H1 (cell line): ENCODE data around the gene ARHGEF3. TPM values are rescaled to one million over a fixed set of nuclear protein-coding genes. Genes with fewer than 3 reads are reported as not detected.

Experiments
- CTCF ChIA-PET: fragments of 300-600 bp; sonication (Branson Sonifier 250); formaldehyde crosslinking; loops from one replicate; lab custom pipeline; 2021; ENCODE audit not compliant: partially characterized antibody; lab: Charles Lee
- POLR2A ChIA-PET: fragments of 300-600 bp; sonication (Branson Sonifier 250); formaldehyde crosslinking; loops from one replicate; lab custom pipeline; 2021; ENCODE audit warnings: inconsistent platforms; ENCODE audit not compliant: partially characterized antibody; lab: Charles Lee
- DNase-seq, 2 experiments: peaks; one replicate each; pipeline versions ENCODE4 v3.0.0 to v3.0.0-alpha.2; 2010 to 2022; ENCODE audit warnings: low spot score in 2 of 2, low read depth in 1 of 2, mixed read lengths in 1 of 2
- FAIRE-seq: peaks from 2 replicates; lab custom pipeline; 2011; peaks lifted over from hg19 to GRCh38; lab: Jason Lieb, UNC
- H2AFZ ChIP-seq: 2 replicates; pipeline ENCODE4 v1.8.1; 2012; ENCODE audit warnings: low read length, inconsistent platforms
- H2AK5ac ChIP-seq: 2 replicates; pipeline ENCODE4 v1.6.1; 2013; ENCODE audit warnings: low read depth, low read length
- H2BK120ac ChIP-seq: replicated peaks from 2 replicates; pipeline ENCODE3; 2013; ENCODE audit warnings: low read depth, low read length, inconsistent platforms
- H2BK12ac ChIP-seq: 2 replicates; pipeline ENCODE4 v1.6.1; 2013; ENCODE audit warnings: low read depth, low read length
- H2BK15ac ChIP-seq: 2 replicates; pipeline ENCODE4 v1.6.1; 2013; ENCODE audit warnings: low read length
- H2BK20ac ChIP-seq: 2 replicates; pipeline ENCODE4 v1.6.1; 2013; ENCODE audit warnings: low read length
- H2BK5ac ChIP-seq: 2 replicates; pipeline ENCODE4 v1.6.1; 2013; ENCODE audit warnings: low read depth, low read length
- H3K14ac ChIP-seq: 2 replicates; pipeline ENCODE4 v1.6.1; 2013; ENCODE audit warnings: inconsistent platforms; ENCODE audit not compliant: insufficient read length
- H3K18ac ChIP-seq: 2 replicates; pipeline ENCODE4 v1.6.1; 2013; ENCODE audit warnings: low read length; ENCODE audit errors: extremely low read depth
- H3K23ac ChIP-seq: 2 replicates; pipeline ENCODE4 v1.6.1; 2013; ENCODE audit warnings: inconsistent platforms; ENCODE audit not compliant: insufficient read length
- H3K23me2 ChIP-seq: 2 replicates; pipeline ENCODE4 v1.6.1; 2013; ENCODE audit warnings: low read depth, low read length
- H3K27ac ChIP-seq: 2 replicates; pipeline ENCODE4 v1.6.1; 2011; ENCODE audit warnings: low read depth, low read length, inconsistent platforms
- H3K27me3 ChIP-seq, 4 experiments: replicated peaks in 1 of 4; 1 replicate in 1 of 4; 2 replicates in 3 of 4; pipeline versions ENCODE4 v1.6.1 to v1.8.1; 2011 to 2013; ENCODE audit warnings: low read length in 3 of 4, mild to moderate bottlenecking in 3 of 4, inconsistent platforms in 2 of 4, mixed read lengths in 2 of 4, moderate library complexity in 1 of 4; ENCODE audit not compliant: control insufficient read depth in 3 of 4, insufficient read depth in 3 of 4; ENCODE audit errors: extremely low read depth in 1 of 4
- H3K36me3 ChIP-seq, 4 experiments: 2 replicates each; pipeline versions ENCODE4 v1.6.1 to v1.8.1; 2011 to 2013; ENCODE audit warnings: mild to moderate bottlenecking in 4 of 4, low read length in 3 of 4, moderate library complexity in 2 of 4, control low read depth in 1 of 4, inconsistent platforms in 1 of 4; ENCODE audit not compliant: insufficient read depth in 4 of 4, control insufficient read depth in 2 of 4
- H3K4ac ChIP-seq: replicated peaks from 2 replicates; pipeline ENCODE3; 2013; ENCODE audit warnings: low read length, low read depth, mixed read lengths, inconsistent platforms; ENCODE audit not compliant: insufficient read length
- H3K4me1 ChIP-seq, 4 experiments: replicated peaks in 1 of 4; 1 replicate in 1 of 4; 2 replicates in 3 of 4; pipeline versions ENCODE4 v1.6.1 to v1.8.1; 2011 to 2013; ENCODE audit warnings: low read length in 3 of 4, inconsistent platforms in 2 of 4, mixed read lengths in 1 of 4; ENCODE audit not compliant: insufficient read depth in 4 of 4, control insufficient read depth in 3 of 4
- H3K4me2 ChIP-seq, 2 experiments: 2 replicates each; pipeline versions ENCODE4 v1.6.1 to v1.8.1; 2011 to 2013; ENCODE audit warnings: low read depth in 2 of 2, low read length in 2 of 2, control low read depth in 1 of 2, inconsistent platforms in 1 of 2, mild to moderate bottlenecking in 1 of 2; ENCODE audit not compliant: insufficient read depth in 1 of 2
- H3K4me3 ChIP-seq, 4 experiments: fragments of 200-600, 300-600 bp in 1 of 4; sonication (generic), shearing (Covaris generic), sonication (Bioruptor Twin) in 1 of 4; 2 replicates each; pipeline versions ENCODE4 v1.5.1 to v1.8.1; 2011 to 2016; ENCODE audit warnings: low read length in 4 of 4, low read depth in 3 of 4, control low read depth in 2 of 4, inconsistent platforms in 2 of 4, mild to moderate bottlenecking in 2 of 4, mixed read lengths in 1 of 4, moderate library complexity in 1 of 4; ENCODE audit not compliant: insufficient read depth in 2 of 4; ENCODE audit errors: extremely low read depth in 1 of 4
- H3K56ac ChIP-seq: replicated peaks from 2 replicates; pipeline ENCODE3; 2013; ENCODE audit warnings: low read depth, mild to moderate bottlenecking, mixed read lengths, low read length, inconsistent platforms; ENCODE audit not compliant: insufficient read length
- H3K79me1 ChIP-seq: 2 replicates; pipeline ENCODE4 v1.6.1; 2013; ENCODE audit warnings: low read depth, low read length, control low read depth
- H3K79me2 ChIP-seq, 2 experiments: 2 replicates each; pipeline versions ENCODE4 v1.6.1 to v1.8.1; 2012 to 2013; ENCODE audit warnings: low read length in 2 of 2, mild to moderate bottlenecking in 2 of 2, inconsistent platforms in 1 of 2; ENCODE audit not compliant: insufficient read depth in 2 of 2, control insufficient read depth in 1 of 2
- H3K9ac ChIP-seq, 4 experiments: replicated peaks in 1 of 4; 1 replicate in 1 of 4; 2 replicates in 3 of 4; pipeline versions ENCODE4 v1.6.1 to v1.8.1; 2011 to 2013; ENCODE audit warnings: low read depth in 3 of 4, low read length in 3 of 4, control low read depth in 2 of 4, mild to moderate bottlenecking in 2 of 4, moderate library complexity in 2 of 4, inconsistent platforms in 1 of 4; ENCODE audit errors: extremely low read depth in 1 of 4
- H3K9me3 ChIP-seq, 2 experiments: 2 replicates each; pipeline versions ENCODE4 v1.6.1 to v1.8.1; 2012 to 2013; ENCODE audit warnings: mild to moderate bottlenecking in 2 of 2, moderate library complexity in 2 of 2, control low read depth in 1 of 2, inconsistent platforms in 1 of 2, low read depth in 1 of 2, low read length in 1 of 2, mixed read lengths in 1 of 2; ENCODE audit not compliant: insufficient read depth in 2 of 2
- H4K20me1 ChIP-seq, 2 experiments: replicated peaks in 1 of 2; 2 replicates each; pipeline versions ENCODE3 to v1.8.1; 2011 to 2013; ENCODE audit warnings: inconsistent platforms in 2 of 2, low read length in 2 of 2, mild to moderate bottlenecking in 1 of 2; ENCODE audit not compliant: insufficient read depth in 2 of 2, control insufficient read depth in 1 of 2
- H4K5ac ChIP-seq: 2 replicates; pipeline ENCODE4 v1.6.1; 2013; ENCODE audit warnings: low read length, low read depth, mixed read lengths, inconsistent platforms; ENCODE audit not compliant: insufficient read length
- H4K8ac ChIP-seq: 2 replicates; pipeline ENCODE4 v1.8.0; 2013; ENCODE audit warnings: mild to moderate bottlenecking, moderate library complexity, low read length, inconsistent platforms; ENCODE audit not compliant: insufficient read depth; ENCODE audit errors: extremely low read depth
- H4K91ac ChIP-seq: replicated peaks from 2 replicates; pipeline ENCODE3; 2013; ENCODE audit warnings: low read length, mixed read lengths, inconsistent platforms; ENCODE audit not compliant: insufficient read length
- ASH2L ChIP-seq: fragments of 200-600, 300-600 bp; sonication (generic); IDR thresholded peaks from one replicate; pipeline ENCODE4 v1.7.1; 2017; ENCODE audit warnings: low read length
- CHD1 ChIP-seq: IDR thresholded peaks from 2 replicates; pipeline ENCODE4 v1.6.1; 2012; ENCODE audit warnings: low read depth, low read length, improper control_type of control experiment
- CHD2 ChIP-seq: IDR thresholded peaks from 2 replicates; pipeline ENCODE4 v1.6.1; 2012; ENCODE audit warnings: low read length, improper control_type of control experiment
- KDM1A ChIP-seq: fragments of 200-600, 300-600 bp; sonication (generic); IDR thresholded peaks from 2 replicates; pipeline ENCODE4 v1.7.1; 2016; ENCODE audit warnings: mild to moderate bottlenecking, low read length, borderline replicate concordance
- POU5F1 ChIP-seq: IDR thresholded peaks from 2 replicates; pipeline ENCODE4 v1.6.1; 2011; ENCODE audit warnings: low read depth, mild to moderate bottlenecking, low read length, moderate library complexity
- RAD21 ChIP-seq, 2 experiments: IDR thresholded peaks in 1 of 2; conservative IDR thresholded peaks in 1 of 2; 2 replicates each; pipeline ENCODE4 v1.6.1; 2011; ENCODE audit warnings: low read depth in 2 of 2, low read length in 2 of 2, improper control_type of control experiment in 1 of 2, inconsistent platforms in 1 of 2, mild to moderate bottlenecking in 1 of 2, moderate library complexity in 1 of 2
- RBBP5 ChIP-seq: IDR thresholded peaks from 2 replicates; pipeline ENCODE4 v1.7.1; 2012; ENCODE audit warnings: low read depth, mild to moderate bottlenecking, inconsistent platforms, low read length, moderate library complexity, borderline replicate concordance
- SRF ChIP-seq: IDR thresholded peaks from 2 replicates; pipeline ENCODE4 v1.6.1; 2011; ENCODE audit warnings: mild to moderate bottlenecking, low read depth, low read length, moderate library complexity
- whole genome bisulfite sequencing, 2 experiments: shearing (Covaris generic) in 1 of 2; methylation state at CpG; one replicate each; pipeline versions ENCODE4 v1.1.6 to v1.1.7; 2013 to 2015; ENCODE audit warnings: low lambda C conversion rate in 2 of 2, mixed read lengths in 2 of 2, inconsistent platforms in 1 of 2, low coverage in 1 of 2, missing lambda C conversion rate in 1 of 2; ENCODE audit not compliant: insufficient replicate concordance in 2 of 2, insufficient coverage in 1 of 2, insufficient read length in 1 of 2; ENCODE audit errors: extremely low coverage in 1 of 2, missing lambda C conversion rate in 1 of 2; 5-methylcytosine and 5-hydroxymethylcytosine counted together
- polyA plus RNA-seq, 7 experiments: library from polyadenylated mRNA; depleted of rRNA in 3 of 7; stranded (reverse) in 5 of 7; unstranded in 2 of 7; fragments of >200 nt in 5 of 7; fragments of 200-250 nt in 2 of 7; gene quantifications; 1 replicate in 5 of 7; 2 replicates in 1 of 7; 4 replicates in 1 of 7; pipeline versions ENCODE4 v1.2.1 to v1.2.3, GENCODE V29; 2011 to 2013; ENCODE audit warnings: missing spikeins in 2 of 7, mixed read lengths in 2 of 7
- total RNA-seq: library from RNA; stranded (reverse); fragmentation: NEBNext Ultra II Directional; extraction: Animal tissue kit (Norgen Biotek cat#: 25700); gene quantifications from 2 replicates; pipeline ENCODE4 v1.2.1, GENCODE V29; 2021
- TF ChIP-seq, protein P1 (sequence below): IDR thresholded peaks from 2 replicates; pipeline ENCODE4 v1.6.1; 2011; ENCODE audit warnings: low read length, improper control_type of control experiment
- TF ChIP-seq, protein P2 (sequence below): IDR thresholded peaks from 2 replicates; pipeline ENCODE4 v1.6.1; 2011; ENCODE audit warnings: low read depth, mild to moderate bottlenecking, low read length; ENCODE audit not compliant: insufficient read depth

The ARHGEF3 gene
- total and polyA plus RNA-seq, 2 of the 8 experiments (the other 6 are each of a cell fraction or from before 2014, with no cell fraction given): 2.8 to 6.0 TPM

DNA sequence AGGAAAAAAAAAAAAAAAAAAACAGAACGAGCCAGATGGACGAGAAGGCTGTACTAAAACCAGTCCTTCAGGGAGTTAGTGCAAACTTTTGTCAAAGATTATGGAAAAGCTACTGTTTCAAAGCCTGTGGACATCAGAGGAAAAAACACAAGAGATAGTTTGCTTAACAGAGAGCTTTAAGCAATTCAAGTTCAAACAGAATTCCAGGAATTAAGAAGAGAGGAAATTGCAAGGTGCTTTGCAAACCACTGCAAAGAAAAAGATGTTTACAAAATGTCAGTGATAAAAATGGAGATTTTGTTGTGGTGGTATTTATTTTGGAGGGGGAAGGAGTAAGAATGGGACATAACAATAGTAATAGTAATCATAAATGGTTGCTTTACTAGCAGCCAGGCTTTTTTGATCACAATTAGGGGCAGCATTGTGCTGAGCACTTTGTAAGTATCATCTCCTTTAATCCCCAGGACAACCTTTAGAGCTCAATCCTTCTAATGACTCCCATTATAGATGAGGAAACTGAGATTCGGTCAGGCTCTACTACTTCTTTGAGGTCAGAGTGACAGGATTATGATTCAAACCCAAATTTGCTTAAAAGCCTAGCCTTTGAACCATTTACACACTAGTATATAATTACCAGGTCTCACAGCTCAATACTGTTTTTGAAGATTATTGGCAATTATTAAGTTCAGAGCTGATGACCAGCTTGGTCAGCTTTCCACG, 22.4 kb upstream of the ARHGEF3 start:
- H3K23ac ChIP-seq: no peak overlapping the region
- H3K79me1 ChIP-seq: no peaks in the 10 kb centered on the region
- DNase-seq (no peak), FAIRE-seq (no peak)
- H3K36me3 ChIP-seq: no peaks in the 10 kb centered on the region
- no peaks in the 10 kb centered on the region for H3K9me3 ChIP-seq
- no peak overlapping the region for H3K14ac ChIP-seq
- ChIA-PET POLR2A (interaction anchor here (0.7 kb wide), 1 partner anchor 14 kb away, joined by 3 read pairs; no protein-coding TSS in a partner anchor), CTCF (interaction anchor here (0.9 to 1.3 kb wide), 5 partner anchors 9 to 165 kb away, joined by 3 read pairs; no protein-coding TSS in a partner anchor)
- no peak overlapping the region for H2BK5ac ChIP-seq
- H4K20me1 ChIP-seq: no peaks in the 10 kb centered on the region
- H3K56ac ChIP-seq: no peak overlapping the region
- no peaks in the 10 kb centered on the region for H3K27me3 ChIP-seq
- no peak overlapping the region for H4K91ac ChIP-seq
- H4K8ac ChIP-seq: no peak overlapping the region
- H3K4me2 ChIP-seq: no peak overlapping the region
- no peak overlapping the region for H2BK120ac ChIP-seq
- H2BK12ac ChIP-seq: no peak overlapping the region
- H3K4me1 ChIP-seq: peaks cover 2 to 9% (median 6%) of the 10 kb centered on the region in 4 experiments; a peak in 5 of 7 replicates
- H3K18ac ChIP-seq: no peak overlapping the region
- WGBS, 2 experiments: 64% methylated on average over 4 of the region's 4 CpGs; no CpG with 5 or more reads in 1 of the 2 experiments
- no peak overlapping the region for H4K5ac ChIP-seq
- no peak overlapping the region for H2AK5ac ChIP-seq
- H3K23me2 ChIP-seq: no peaks in the 10 kb centered on the region
- TF ChIP-seq POU5F1 (no peak), RAD21 (IDR thresholded peaks at IDR 0.05 in 1 of 2, conservative IDR thresholded peaks at IDR 0.05 in 1 of 2; ENCODE audit: low read depth in 2 of 2, low read length in 2 of 2) (no peak), SRF (no peak), KDM1A (no peak), CHD2 (no peak), RBBP5 (no peak), ASH2L (no peak), CHD1 (no peak)
- TF ChIP-seq, protein P1, sequence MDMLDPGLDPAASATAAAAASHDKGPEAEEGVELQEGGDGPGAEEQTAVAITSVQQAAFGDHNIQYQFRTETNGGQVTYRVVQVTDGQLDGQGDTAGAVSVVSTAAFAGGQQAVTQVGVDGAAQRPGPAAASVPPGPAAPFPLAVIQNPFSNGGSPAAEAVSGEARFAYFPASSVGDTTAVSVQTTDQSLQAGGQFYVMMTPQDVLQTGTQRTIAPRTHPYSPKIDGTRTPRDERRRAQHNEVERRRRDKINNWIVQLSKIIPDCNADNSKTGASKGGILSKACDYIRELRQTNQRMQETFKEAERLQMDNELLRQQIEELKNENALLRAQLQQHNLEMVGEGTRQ: no peak
- TF ChIP-seq, protein P2, sequence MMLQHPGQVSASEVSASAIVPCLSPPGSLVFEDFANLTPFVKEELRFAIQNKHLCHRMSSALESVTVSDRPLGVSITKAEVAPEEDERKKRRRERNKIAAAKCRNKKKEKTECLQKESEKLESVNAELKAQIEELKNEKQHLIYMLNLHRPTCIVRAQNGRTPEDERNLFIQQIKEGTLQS: no peak
- no peak overlapping the region for H3K9ac ChIP-seq
- no peak overlapping the region for H2BK15ac ChIP-seq
- H2BK20ac ChIP-seq: no peak overlapping the region
- H3K27ac ChIP-seq: no peak overlapping the region
- H2AFZ ChIP-seq: no peak overlapping the region; the same call in 1 of the 2 replicates
- H3K4me3 ChIP-seq: no peak overlapping the region
- no peaks in the 10 kb centered on the region for H3K79me2 ChIP-seq
- H3K4ac ChIP-seq: no peak overlapping the region
